HL-60 (cell line): ENCODE results near the gene RSRC1.

Experiments used
- DNase-seq, 2 experiments: peaks; one replicate each; pipeline ENCODE4 v3.0.0-alpha.2; 2010 to 2020; ENCODE audit warnings: low read depth in 1 of 2, low spot score in 1 of 2
- H3K27ac ChIP-seq: fragments of 250-450 bp; sonication (Bioruptor Pico); replicated peaks from 2 replicates; pipeline ENCODE4 v1.5.1; 2020; ENCODE audit warnings: mild to moderate bottlenecking, moderate library complexity
- H3K27me3 ChIP-seq: fragments of 250-450 bp; sonication (Bioruptor Pico); 2 replicates; pipeline ENCODE4 v1.5.1; 2021; ENCODE audit warnings: mild to moderate bottlenecking, moderate library complexity; ENCODE audit not compliant: insufficient read depth, poor library complexity, severe bottlenecking
- H3K4me3 ChIP-seq: replicated peaks from 2 replicates; pipeline ENCODE4 v1.5.1; 2011; ENCODE audit warnings: mild to moderate bottlenecking, control low read depth, low read length; ENCODE audit not compliant: insufficient read depth
- CTCF ChIP-seq: IDR thresholded peaks from one replicate; pipeline ENCODE4 v1.5.1; 2011; ENCODE audit warnings: low read length, control low read depth, inconsistent platforms; ENCODE audit not compliant: insufficient read depth
- GABPA ChIP-seq: IDR thresholded peaks from 2 replicates; pipeline ENCODE4 v1.6.1; 2012; ENCODE audit warnings: low read depth
- POLR2AphosphoS5 ChIP-seq: IDR thresholded peaks from 2 replicates; pipeline ENCODE4 v1.6.1; 2012; ENCODE audit warnings: low read depth
- REST ChIP-seq: IDR thresholded peaks from 2 replicates; pipeline ENCODE4 v1.6.1; 2012; ENCODE audit warnings: low read depth; ENCODE audit not compliant: insufficient replicate concordance
- SPI1 ChIP-seq: IDR thresholded peaks from 2 replicates; pipeline ENCODE4 v1.6.1; 2012; ENCODE audit warnings: low read depth, mild to moderate bottlenecking, borderline replicate concordance

RSRC1 gene

GRCh38 chr3:158105710-158106253, 4.1 kb upstream of the RSRC1 start:
- H3K4me3 ChIP-seq: peak overlapping the region; percentile 63
- H3K27ac ChIP-seq: no peak overlapping the region
- TF ChIP-seq REST: peak; percentile 13
- TF ChIP-seq GABPA: no peak
- no peaks in the 10 kb centered on the region for H3K27me3 ChIP-seq
- peak; percentile 14 to 48 for DNase-seq

GRCh38 chr3:158106766-158107471, 3.0 kb upstream of the RSRC1 start:
- Histone ChIP-seq H3K27me3 (no peaks in the 10 kb centered on the region), H3K4me3 (peak overlapping the region; percentile 63), H3K27ac (no peak overlapping the region)
- TF ChIP-seq POLR2AphosphoS5: no peak
- TF ChIP-seq REST: no peak
- TF ChIP-seq SPI1: no peak
- no peak for TF ChIP-seq CTCF
- no peak for TF ChIP-seq GABPA
- DNase-seq: no peak

- DNase-seq: no peak
- no peak for TF ChIP-seq CTCF
- no peak for TF ChIP-seq GABPA
- TF ChIP-seq POLR2AphosphoS5: no peak
- no peak for TF ChIP-seq SPI1
- no peak for TF ChIP-seq REST
- no peak overlapping the region for H3K27ac ChIP-seq
- H3K27me3 ChIP-seq: no peaks in the 10 kb centered on the region
- H3K4me3 ChIP-seq: no peak overlapping the region
Measured at GRCh38 chr3:158107605-158108444, 2.1 kb upstream of the RSRC1 start.
